HFF-Myc (cell line): ENCODE results near the gene FOXC2.

ENCODE experiments used
- DNase-seq: peaks from one replicate; pipeline ENCODE4 v3.0.0-alpha.2; 2011; ENCODE audit warnings: low read depth; ENCODE audit errors: extremely low read depth
- H3K4me3 ChIP-seq: replicated peaks from 2 replicates; pipeline ENCODE4 v1.5.1; 2011; ENCODE audit warnings: low read depth, mild to moderate bottlenecking, control low read depth, low read length
- CTCF ChIP-seq: IDR thresholded peaks from 2 replicates; pipeline ENCODE4 v1.5.1; 2012; ENCODE audit warnings: mild to moderate bottlenecking, low read depth, low read length, control low read depth; ENCODE audit errors: missing control alignments

FOXC2 gene

GRCh38 chr16:86533076-86533475, 33.6 kb upstream of the FOXC2 start:
- no peak for TF ChIP-seq CTCF
- no peak for DNase-seq
- no peak overlapping the region for H3K4me3 ChIP-seq

GRCh38 chr16:86533767-86534351, 32.8 kb upstream of the FOXC2 start:
- no peak for TF ChIP-seq CTCF
- no peak for DNase-seq
- no peak overlapping the region for H3K4me3 ChIP-seq

- no peak for TF ChIP-seq CTCF
- no peak overlapping the region for H3K4me3 ChIP-seq
- DNase-seq, result no peak
Observed at GRCh38 chr16:86534779-86535615, 31.6 kb upstream of the FOXC2 start.

DNA sequence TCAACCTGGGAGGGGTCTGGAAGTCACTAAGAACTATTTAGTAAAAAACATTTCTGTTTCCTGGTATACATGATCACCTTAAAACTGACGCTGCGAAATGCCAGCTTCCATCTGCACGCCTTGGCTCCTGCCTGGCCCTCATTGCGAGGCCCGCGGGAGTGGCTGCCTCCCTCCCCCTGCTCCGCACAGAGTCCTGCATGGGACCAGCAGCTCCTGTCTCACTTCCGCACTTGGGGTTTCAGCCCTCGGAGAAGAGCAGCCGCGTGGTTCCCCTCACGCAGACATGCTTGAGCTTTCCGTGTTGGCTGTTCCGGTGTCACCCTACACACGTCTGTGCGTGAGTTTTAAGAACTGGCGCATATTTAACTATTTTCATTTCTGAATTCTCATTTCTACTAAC, 30.0 kb upstream of the FOXC2 start:
- TF ChIP-seq CTCF, result no peak
- no peak for DNase-seq
- no peak overlapping the region for H3K4me3 ChIP-seq

DNA sequence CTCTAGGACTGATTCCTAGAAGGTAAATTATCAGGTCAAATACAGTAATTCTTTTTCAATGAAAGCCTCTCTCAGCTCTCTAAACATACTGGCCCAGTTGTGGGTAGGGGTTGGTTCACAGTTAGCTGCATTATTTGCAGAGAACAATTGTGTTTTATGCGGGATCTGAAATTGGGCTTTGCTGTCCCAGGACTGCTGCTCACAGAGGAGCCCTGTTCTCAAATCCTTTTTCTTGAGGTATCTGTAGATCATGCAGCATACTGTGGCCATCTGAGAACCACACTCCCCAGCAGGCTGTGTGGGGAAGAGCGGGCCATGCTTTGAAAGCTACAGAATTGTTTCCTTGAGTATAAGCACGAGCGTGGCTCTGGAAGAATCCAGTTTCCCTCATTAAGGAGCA, 29.1 kb upstream of the FOXC2 start:
- TF ChIP-seq CTCF, result no peak
- DNase-seq, result no peak
- no peak overlapping the region for H3K4me3 ChIP-seq

- H3K4me3 ChIP-seq, result no peak overlapping the region
- no peak for TF ChIP-seq CTCF
- no peak for DNase-seq
Observed at GRCh38 chr16:86538196-86538780, 28.3 kb upstream of the FOXC2 start.

DNA sequence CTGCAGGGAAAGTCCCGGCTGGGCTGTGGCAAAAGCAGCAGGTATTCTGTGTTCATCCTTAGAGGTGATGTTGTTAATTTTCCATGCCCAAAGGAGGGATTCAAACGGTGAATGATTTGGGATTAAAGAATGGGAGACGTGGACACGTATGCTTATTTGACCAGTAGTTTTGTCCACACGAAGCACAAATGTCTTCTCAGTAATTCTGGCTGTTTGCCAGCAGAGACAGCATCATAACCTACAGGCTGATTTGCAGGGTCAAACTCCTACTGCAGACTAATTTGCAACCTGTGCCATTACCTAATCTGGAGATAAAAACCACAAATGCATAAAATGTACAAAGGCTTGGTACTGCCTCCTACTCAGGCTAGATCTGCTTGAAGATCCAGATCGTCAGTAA, 25.7 kb upstream of the FOXC2 start:
- DNase-seq, result no peak
- no peak overlapping the region for H3K4me3 ChIP-seq
- TF ChIP-seq CTCF, result no peak
